Panc1 (cell line): ENCODE measurements around the gene SHROOM2. TPM values are rescaled to one million over a fixed set of nuclear protein-coding genes. Genes with fewer than 3 reads are reported as not detected.

Experiments
- ATAC-seq: fragments of 200-7000 bp; cut with Tn5 transposase; 2 replicates; pipeline ENCODE4 v1.9.1; 2020; ENCODE audit warnings: mild to moderate bottlenecking, moderate library complexity
- BruUV-seq: library from RNA; stranded (reverse); fragments of 400-500 nt; replicated peaks from 2 replicates; lab custom pipeline; 2021; lab: Mats Ljungman, UMichigan
- CTCF ChIA-PET: fragments of 300-600 bp; sonication (Branson Sonifier 250); formaldehyde crosslinking; loops from one replicate; lab custom pipeline; 2022; ENCODE audit warnings: antibody characterized with exemption; lab: Charles Lee
- POLR2A ChIA-PET: fragments of 300-600 bp; sonication (Branson Sonifier 250); formaldehyde crosslinking; loops from one replicate; lab custom pipeline; 2022; ENCODE audit warnings: antibody characterized with exemption; lab: Charles Lee
- DNase-seq: peaks from one replicate; pipeline ENCODE4 v3.0.0-alpha.2; 2010; ENCODE audit warnings: low read depth, low spot score
- H3K27ac ChIP-seq: 2 replicates; pipeline ENCODE4 v1.5.1; 2011; ENCODE audit warnings: mild to moderate bottlenecking, low read length, inconsistent platforms
- H3K27me3 ChIP-seq: fragments of 200-500 bp; sonication (Bioruptor generic); 2 replicates; pipeline ENCODE4 v1.6.0; 2014; ENCODE audit warnings: low read length, inconsistent platforms; ENCODE audit not compliant: control insufficient read depth, insufficient read depth
- H3K36me3 ChIP-seq: fragments of 200-500 bp; sonication (Bioruptor generic); 2 replicates; pipeline ENCODE4 v1.5.1; 2014; ENCODE audit warnings: inconsistent platforms, mild to moderate bottlenecking, low read length, moderate library complexity; ENCODE audit not compliant: control insufficient read depth, insufficient read depth
- H3K4me1 ChIP-seq: 2 replicates; pipeline ENCODE4 v1.5.1; 2011; ENCODE audit warnings: inconsistent platforms, mild to moderate bottlenecking, low read length, moderate library complexity; ENCODE audit not compliant: control insufficient read depth, insufficient read depth
- H3K4me3 ChIP-seq, 2 experiments: 2 replicates each; pipeline ENCODE4 v1.5.1; 2011 to 2012; ENCODE audit warnings: low read depth in 2 of 2, low read length in 2 of 2, mild to moderate bottlenecking in 2 of 2, inconsistent platforms in 1 of 2, moderate library complexity in 1 of 2
- H3K9me3 ChIP-seq: fragments of 200-500 bp; sonication (Bioruptor generic); 2 replicates; pipeline ENCODE4 v1.5.1; 2014; ENCODE audit warnings: low read depth, mild to moderate bottlenecking, inconsistent platforms, low read length, moderate library complexity; ENCODE audit not compliant: control insufficient read depth, insufficient read depth
- POLR2AphosphoS5 ChIP-seq: IDR thresholded peaks from 2 replicates; pipeline ENCODE4 v1.6.1; 2012; ENCODE audit warnings: mild to moderate bottlenecking, low read depth, low read length, moderate library complexity
- SIN3A ChIP-seq: IDR thresholded peaks from 2 replicates; pipeline ENCODE4 v1.6.1; 2012; ENCODE audit warnings: low read depth, mild to moderate bottlenecking, low read length, moderate library complexity, borderline replicate concordance; ENCODE audit not compliant: insufficient read depth
- TCF7L2 ChIP-seq: IDR thresholded peaks from 2 replicates; pipeline ENCODE4 v1.6.1; 2011; ENCODE audit warnings: mild to moderate bottlenecking, low read depth, low read length, inconsistent platforms
- in situ Hi-C: cut with HindIII; loops from 2 replicates; pipeline ENCODE4 v1.10.0; 2016; ENCODE audit warnings: low sequenced_read_pairs, low pct_unique_long_range_greater_than_20kb
- intact Hi-C: fragments of 100-400 bp; cut with micrococcal nuclease; formaldehyde crosslinking; loops from one replicate; pipeline ENCODE4 v1.10.0; 2022; ENCODE audit not compliant: unreplicated experiment
- total RNA-seq: library from RNA; stranded (reverse); gene quantifications from one replicate; pipeline ENCODE4 v1.2.1, GENCODE V29; 2021; ENCODE audit not compliant: unreplicated experiment
- TF ChIP-seq, protein P1 (sequence below): fragments of 450-650 bp; IDR thresholded peaks from 2 replicates; pipeline ENCODE4 v1.5.1; 2017; ENCODE audit warnings: mild to moderate bottlenecking
- TF ChIP-seq, protein P2 (sequence below), 2 experiments: IDR thresholded peaks; 2 replicates each; pipeline ENCODE4 v1.6.1; 2011 to 2012; ENCODE audit warnings: low read depth in 2 of 2, control low read depth in 1 of 2, low read length in 1 of 2, mild to moderate bottlenecking in 1 of 2, moderate library complexity in 1 of 2; ENCODE audit not compliant: insufficient read depth in 1 of 2

SHROOM2 gene
- total RNA-seq, 1 experiment from 2014 or later, result 0.72 TPM

DNA sequence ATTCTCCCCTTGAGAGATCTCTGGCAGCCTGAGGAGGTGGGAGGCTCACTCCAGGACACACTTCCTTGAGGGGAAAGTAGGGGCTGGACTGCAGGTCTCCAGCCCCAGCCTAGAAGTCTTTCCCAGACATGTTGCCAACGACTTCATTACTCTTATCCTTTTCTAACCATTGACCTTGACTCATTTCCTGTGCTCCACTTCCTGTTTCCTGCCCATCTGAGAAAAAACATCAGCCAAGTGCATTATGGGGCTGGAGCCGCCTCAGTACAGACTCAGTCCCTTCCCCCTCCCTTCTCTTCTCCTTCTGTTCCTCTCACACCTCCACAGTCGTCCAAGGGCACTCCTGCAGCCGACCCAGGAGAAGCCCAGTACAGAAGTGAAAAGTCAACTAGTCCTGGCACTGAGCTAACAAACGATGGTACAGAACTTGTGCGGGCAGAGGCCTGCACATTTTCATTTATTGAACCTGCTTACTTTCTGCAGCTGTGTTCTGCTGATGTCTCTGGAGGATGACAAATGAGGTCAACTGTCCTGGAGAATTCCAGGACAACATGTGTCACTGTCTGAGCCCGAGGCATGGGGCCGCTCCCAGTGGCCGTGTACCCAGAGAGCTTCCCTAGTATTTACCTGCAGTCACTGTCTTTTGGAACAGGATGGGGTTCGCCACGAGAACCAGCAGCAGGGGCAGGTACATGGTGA is 40.7 kb upstream of the SHROOM2 start:
- intact Hi-C loops, result no loop called here
- ChIA-PET CTCF (no interaction called here), POLR2A (no interaction called here)
- in situ Hi-C loops, result no loop called here
- BruUV-seq, result no TSS peak
- H3K4me3 ChIP-seq, result no peak overlapping the region
- H3K27me3 ChIP-seq, result no peaks in the 10 kb centered on the region
- TF ChIP-seq POLR2AphosphoS5 (no peak), SIN3A (no peak), TCF7L2 (no peak)
- TF ChIP-seq, protein P1, sequence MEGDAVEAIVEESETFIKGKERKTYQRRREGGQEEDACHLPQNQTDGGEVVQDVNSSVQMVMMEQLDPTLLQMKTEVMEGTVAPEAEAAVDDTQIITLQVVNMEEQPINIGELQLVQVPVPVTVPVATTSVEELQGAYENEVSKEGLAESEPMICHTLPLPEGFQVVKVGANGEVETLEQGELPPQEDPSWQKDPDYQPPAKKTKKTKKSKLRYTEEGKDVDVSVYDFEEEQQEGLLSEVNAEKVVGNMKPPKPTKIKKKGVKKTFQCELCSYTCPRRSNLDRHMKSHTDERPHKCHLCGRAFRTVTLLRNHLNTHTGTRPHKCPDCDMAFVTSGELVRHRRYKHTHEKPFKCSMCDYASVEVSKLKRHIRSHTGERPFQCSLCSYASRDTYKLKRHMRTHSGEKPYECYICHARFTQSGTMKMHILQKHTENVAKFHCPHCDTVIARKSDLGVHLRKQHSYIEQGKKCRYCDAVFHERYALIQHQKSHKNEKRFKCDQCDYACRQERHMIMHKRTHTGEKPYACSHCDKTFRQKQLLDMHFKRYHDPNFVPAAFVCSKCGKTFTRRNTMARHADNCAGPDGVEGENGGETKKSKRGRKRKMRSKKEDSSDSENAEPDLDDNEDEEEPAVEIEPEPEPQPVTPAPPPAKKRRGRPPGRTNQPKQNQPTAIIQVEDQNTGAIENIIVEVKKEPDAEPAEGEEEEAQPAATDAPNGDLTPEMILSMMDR, result no peak
- TF ChIP-seq, protein P2, sequence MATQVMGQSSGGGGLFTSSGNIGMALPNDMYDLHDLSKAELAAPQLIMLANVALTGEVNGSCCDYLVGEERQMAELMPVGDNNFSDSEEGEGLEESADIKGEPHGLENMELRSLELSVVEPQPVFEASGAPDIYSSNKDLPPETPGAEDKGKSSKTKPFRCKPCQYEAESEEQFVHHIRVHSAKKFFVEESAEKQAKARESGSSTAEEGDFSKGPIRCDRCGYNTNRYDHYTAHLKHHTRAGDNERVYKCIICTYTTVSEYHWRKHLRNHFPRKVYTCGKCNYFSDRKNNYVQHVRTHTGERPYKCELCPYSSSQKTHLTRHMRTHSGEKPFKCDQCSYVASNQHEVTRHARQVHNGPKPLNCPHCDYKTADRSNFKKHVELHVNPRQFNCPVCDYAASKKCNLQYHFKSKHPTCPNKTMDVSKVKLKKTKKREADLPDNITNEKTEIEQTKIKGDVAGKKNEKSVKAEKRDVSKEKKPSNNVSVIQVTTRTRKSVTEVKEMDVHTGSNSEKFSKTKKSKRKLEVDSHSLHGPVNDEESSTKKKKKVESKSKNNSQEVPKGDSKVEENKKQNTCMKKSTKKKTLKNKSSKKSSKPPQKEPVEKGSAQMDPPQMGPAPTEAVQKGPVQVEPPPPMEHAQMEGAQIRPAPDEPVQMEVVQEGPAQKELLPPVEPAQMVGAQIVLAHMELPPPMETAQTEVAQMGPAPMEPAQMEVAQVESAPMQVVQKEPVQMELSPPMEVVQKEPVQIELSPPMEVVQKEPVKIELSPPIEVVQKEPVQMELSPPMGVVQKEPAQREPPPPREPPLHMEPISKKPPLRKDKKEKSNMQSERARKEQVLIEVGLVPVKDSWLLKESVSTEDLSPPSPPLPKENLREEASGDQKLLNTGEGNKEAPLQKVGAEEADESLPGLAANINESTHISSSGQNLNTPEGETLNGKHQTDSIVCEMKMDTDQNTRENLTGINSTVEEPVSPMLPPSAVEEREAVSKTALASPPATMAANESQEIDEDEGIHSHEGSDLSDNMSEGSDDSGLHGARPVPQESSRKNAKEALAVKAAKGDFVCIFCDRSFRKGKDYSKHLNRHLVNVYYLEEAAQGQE (IDR thresholded peaks at IDR 0.05; ENCODE audit: insufficient read depth in 1 of 2, low read depth in 2 of 2, low read length in 1 of 2), result no peak
- no peak overlapping the region for H3K27ac ChIP-seq
- no peaks in the 10 kb centered on the region for H3K4me1 ChIP-seq
- no peaks in the 10 kb centered on the region for H3K9me3 ChIP-seq
- no peaks in the 10 kb centered on the region for H3K36me3 ChIP-seq
- ATAC-seq, result no peak
- DNase-seq, result no peak

DNA sequence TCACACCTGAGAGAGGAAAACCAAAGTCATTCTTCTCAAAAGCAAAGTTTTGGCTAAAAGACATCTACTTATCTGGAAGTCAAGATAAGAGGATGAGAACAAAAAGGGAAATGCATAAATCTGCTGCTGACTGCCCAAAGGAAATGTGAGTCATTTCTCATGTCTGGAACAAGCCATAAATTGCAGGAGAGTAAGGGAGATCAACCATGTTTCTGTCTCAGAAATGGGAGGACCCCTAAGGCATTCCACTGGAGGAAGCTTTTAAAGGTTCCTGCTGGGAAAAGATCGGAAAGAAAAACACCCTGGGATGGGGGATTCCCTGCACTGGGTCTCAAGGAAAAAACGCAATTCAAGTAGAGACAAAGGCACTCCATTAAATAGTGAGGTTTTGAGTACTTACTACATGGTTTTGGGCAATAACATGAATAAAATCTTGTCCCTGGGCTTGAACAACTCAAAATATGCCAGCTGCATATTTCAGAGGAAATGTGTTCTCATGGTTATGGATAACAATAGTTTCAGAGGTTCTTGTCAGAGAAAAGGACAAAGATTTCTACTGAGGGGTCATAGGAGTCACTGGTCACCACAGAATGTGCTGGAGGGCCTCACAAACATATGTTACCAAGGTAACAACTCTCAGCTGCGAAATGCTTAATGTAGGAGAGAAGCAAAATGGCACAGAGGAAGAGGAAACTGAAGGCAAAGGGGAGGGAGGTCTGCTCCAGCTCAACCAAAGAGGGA is 39.9 kb upstream of the SHROOM2 start:
- CTCF ChIA-PET, result no interaction called here
- Histone ChIP-seq H3K27me3 (no peaks in the 10 kb centered on the region), H3K4me1 (no peaks in the 10 kb centered on the region), H3K27ac (no peak overlapping the region), H3K36me3 (no peaks in the 10 kb centered on the region), H3K9me3 (no peaks in the 10 kb centered on the region), H3K4me3 (no peak overlapping the region)
- POLR2A ChIA-PET, result no interaction called here
- no peak for ATAC-seq
- TF ChIP-seq SIN3A, result no peak
- TF ChIP-seq, protein P1, result no peak
- TF ChIP-seq TCF7L2, result no peak
- TF ChIP-seq, protein P2 (IDR thresholded peaks at IDR 0.05; ENCODE audit: insufficient read depth in 1 of 2, low read depth in 2 of 2, low read length in 1 of 2), result no peak
- TF ChIP-seq POLR2AphosphoS5, result no peak
- in situ Hi-C loops, result no loop called here
- BruUV-seq, result no TSS peak
- intact Hi-C loops, result no loop called here
- no peak for DNase-seq
